IPS DF 4.7 (cell line): ENCODE data around the gene KATNAL2.

Experiments
- DNase-seq: peaks from one replicate; pipeline ENCODE4 v3.0.0-alpha.2; 2013; ENCODE audit warnings: low spot score; ENCODE audit errors: extremely low read depth

Gene KATNAL2, protein sequence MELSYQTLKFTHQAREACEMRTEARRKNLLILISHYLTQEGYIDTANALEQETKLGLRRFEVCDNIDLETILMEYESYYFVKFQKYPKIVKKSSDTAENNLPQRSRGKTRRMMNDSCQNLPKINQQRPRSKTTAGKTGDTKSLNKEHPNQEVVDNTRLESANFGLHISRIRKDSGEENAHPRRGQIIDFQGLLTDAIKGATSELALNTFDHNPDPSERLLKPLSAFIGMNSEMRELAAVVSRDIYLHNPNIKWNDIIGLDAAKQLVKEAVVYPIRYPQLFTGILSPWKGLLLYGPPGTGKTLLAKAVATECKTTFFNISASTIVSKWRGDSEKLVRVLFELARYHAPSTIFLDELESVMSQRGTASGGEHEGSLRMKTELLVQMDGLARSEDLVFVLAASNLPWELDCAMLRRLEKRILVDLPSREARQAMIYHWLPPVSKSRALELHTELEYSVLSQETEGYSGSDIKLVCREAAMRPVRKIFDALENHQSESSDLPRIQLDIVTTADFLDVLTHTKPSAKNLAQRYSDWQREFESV

DNA sequence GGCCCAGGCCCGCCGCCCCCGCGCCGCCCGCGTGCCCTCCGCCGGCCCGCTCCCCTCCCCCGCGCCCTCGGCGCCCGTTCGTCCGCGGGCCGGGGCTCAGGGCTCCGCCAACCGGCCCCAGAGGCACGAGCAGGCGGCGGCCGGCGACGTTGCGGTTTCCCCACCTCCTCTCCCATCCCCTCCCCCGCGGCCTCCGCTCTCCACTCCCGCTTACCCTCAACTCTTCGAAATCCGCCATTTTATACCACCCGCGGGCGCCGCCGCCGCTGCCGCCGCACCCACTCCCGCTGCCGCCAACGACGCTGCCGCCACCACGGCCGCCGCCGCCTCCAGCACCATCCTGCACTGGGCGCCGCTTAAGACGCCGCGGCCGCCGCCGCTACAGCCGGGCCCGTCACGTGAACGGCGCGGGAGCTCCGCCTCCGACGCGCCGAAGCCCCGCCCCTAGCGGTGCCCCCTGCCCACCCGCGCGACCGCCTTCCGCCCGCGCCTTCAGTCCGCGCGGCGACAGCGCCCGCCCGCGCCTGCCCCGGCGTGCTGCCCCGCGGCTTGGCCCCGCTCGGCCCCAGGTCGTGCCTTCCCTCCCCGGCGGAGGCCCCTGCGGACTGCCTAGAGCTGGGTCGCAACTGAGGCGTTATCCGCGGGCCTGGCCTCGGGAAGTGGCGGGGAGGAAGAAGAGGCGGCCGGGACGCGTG, at the start of gene KATNAL2, which contains the start of gene PIAS2:
TSS of gene KATNAL2 (plus strand) at position 495 of the 695 bp plus-strand sequence. CDS start 29,271 bp downstream, outside the sequence.
TSS of gene PIAS2 (minus strand) at position 400 of the 695 bp plus-strand sequence. CDS start at position 238, 162 bp downstream.
- DNase-seq = no peak

GRCh38 chr18:46868169-46868921, 49.1 kb upstream of the KATNAL2 start:
- no peak for DNase-seq

GRCh38 chr18:46877329-46877987, 39.9 kb upstream of the KATNAL2 start:
- no peak for DNase-seq

- DNase-seq = no peak
Observed at GRCh38 chr18:46883180-46883579, 34.2 kb upstream of the KATNAL2 start.

GRCh38 chr18:46886893-46887292, 30.5 kb upstream of the KATNAL2 start:
- DNase-seq = no peak

DNA sequence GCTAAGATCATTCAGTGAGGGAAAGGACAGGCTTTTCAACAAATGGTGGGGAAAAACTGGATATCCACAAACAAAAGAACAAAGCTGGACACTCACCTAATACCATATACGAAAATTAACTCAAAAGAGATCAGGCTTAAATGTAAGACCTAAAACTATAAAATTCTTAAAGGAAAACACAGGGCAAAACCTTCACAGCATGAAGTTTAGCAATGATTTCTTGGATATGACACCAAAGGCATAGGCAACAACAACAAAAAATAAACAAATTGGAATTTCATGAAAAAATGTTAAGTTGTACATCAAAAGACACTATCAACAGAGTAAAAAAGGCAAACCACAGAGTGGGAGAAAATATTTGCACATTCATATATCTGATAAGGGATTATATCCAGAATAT, 28.4 kb upstream of the KATNAL2 start:
- no peak for DNase-seq

DNA sequence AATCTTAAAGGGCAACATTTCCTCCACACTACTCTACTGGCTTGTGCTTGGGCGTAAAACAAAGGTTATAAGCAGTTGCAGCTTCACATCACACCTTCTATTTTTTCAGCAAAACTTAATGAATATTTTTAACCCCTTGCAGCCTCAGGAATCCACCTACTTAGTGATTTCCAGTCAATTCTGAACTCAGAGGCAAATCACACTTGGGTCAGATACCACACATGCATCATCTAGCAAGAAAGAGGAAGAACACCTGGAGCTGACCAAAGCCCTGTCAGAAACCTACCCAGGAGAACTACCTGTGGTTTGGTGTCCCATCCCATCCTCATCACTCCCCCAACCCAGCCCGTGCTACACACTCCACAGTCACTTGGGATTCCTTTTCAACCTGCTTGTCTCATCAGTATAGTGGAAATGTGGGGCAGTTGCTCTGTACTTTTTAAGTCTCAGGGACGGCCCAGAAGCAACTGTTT, 25.6 kb upstream of the KATNAL2 start:
- DNase-seq = no peak

DNA sequence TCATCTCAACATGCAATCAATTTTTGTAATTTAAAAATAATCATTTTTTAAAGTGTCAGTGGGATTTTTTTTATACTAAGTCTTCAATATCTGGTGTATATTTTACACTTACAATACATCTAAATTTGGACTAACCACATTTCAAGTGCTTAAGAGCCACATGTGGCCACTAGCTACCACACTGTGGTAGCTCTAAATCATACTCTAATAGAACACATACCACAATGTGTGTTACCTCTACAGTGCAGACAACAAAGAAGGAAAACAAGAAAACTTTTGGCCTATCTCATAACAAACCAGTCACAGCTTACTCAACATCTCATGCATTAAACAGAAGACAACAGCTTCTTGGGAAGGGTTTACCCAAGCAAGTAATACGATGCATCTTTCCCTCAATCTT, 24.6 kb upstream of the KATNAL2 start:
- DNase-seq = no peak

DNA sequence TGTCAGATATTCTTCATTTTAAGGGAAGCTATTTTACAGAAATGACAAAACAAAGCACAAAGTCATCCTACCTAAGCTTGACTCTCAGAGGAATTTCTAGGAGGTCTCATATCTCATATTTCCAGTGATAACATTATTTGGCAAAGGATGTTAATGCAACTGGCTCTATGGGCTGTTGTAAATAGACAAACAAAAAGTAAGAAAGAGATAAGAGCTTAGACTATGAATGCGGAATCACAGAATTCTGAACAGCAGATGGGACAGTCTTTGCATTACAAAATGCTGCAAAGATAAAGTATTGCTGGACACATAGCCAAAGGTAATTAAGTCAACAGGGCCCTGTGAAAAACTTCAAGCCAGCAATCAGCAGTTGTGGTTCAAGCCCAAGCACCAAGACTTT, 24.0 kb upstream of the KATNAL2 start:
- DNase-seq = no peak

DNA sequence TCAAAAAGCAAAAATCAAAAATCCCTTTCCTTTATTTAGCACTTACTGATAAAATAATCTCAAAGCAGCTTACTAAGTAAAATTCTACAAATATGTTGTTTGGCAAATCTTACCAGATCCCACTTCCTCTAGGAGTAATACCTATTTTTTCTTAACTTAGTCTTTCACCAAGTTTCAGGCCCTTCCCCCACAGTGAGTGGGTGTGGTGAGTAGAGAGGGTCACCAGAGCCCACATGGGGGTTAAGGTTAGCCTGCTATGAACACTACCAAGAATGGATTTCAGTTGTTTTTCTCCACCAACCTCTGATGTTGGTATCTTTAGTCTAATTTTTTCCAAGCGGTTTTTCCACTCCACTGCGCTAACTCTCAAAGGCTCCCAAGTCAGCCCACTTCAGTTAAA, 23.3 kb upstream of the KATNAL2 start:
- DNase-seq = no peak

- DNase-seq = peak; percentile 79
Observed at GRCh38 chr18:46899274-46899948, 18.0 kb upstream of the KATNAL2 start.

DNA sequence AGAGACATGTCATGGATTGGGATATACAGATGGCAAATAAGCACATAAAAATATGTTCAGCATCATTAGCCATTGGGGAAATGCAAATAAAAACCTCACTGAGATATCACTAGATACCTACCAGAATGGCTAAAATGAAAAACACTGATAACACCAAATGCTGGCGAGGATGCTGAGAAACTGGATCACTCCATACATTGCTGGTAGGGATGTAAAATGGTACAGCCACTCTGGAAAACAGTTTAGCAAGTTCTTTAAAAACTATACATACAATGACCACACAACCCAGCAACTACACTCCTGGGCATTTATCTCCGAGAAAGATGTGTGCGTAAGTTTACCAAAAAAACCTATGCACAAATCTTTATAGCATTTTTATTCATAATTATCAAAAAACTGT, 14.0 kb upstream of the KATNAL2 start:
- no peak for DNase-seq

DNA sequence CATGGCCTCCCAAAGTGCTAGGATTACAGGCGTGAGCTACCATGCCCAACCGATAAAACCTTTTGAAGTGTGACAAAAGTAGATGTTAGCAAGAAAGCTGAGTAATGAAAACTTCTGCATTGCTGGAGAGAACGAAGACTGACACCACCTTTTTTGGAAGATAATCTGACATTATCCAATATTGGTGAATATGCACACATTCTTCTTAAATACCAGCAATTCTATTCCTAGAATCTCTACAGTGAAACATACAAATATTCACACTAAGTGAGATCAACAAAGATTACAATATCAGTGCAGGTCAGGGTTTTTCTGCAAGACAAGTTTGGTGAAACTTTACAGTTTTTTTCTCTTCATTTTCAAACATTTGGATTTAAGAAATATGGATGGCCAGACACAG, 7.9 kb upstream of the KATNAL2 start:
- no peak for DNase-seq

- no peak for DNase-seq
Observed at GRCh38 chr18:46910856-46911255, 6.5 kb upstream of the KATNAL2 start.

GRCh38 chr18:46915800-46916550, 1.4 kb upstream of the KATNAL2 start:
- no peak for DNase-seq

- no peak for DNase-seq
Observed at GRCh38 chr18:46916551-46917107, 773 bp upstream of the KATNAL2 start.

DNA sequence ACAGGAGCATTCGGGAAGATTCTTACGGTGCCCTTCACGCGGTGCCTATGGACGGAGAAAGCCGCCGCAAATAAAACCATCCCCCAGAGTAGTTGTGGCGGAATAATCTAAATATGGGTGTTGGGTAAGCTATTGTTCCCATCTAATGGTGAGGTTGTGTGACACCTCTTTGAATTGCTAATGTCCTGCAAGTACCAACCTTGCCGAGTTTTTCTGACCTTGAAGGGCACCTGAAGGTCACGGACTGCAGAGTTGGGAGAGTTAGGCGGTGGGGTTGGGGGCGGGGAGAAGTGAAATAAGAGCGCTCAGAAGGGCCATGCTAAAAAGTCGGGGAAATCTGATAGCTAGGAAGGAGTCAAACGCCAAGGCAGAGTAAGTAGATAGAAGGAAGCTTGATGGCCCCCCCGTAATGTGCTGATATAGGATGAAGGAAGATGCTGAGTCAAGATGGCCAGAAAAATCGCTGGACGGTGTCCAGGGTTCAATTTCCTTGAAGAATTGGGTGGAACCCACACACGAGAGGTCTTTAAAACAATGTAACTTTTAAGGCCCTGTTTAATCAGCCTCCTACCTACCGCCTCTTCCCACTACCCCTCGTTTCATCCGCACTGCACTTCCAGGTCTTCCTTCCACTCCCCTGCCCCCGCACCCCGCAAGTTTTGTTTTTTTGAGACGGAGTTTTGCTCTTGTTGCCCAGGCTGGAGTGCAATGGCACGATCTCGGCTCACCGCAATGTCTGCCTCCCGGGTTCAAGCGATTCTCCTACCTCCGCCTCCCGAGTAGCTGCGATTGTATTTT, 600 bp downstream of the KATNAL2 start:
- DNase-seq = peak; percentile 82

DNA sequence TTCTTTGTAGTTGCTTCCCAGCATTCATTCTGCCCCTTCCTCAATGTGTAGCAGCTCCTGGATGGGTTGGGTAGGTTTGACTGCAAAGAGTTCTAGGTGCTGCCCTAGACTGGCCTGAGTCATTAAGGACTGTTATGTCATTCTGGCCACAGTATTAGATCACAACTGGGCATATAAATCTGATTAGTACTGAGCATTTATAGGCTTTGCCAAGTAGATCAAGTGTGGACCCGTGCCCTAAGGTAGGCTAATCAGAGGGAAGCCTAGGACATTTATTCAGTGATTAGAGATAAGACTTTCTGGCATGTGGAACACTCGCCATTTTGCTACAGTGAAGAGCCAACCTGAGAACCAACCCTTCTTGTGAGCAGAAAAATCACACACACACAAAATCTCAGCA, 2.7 kb downstream of the KATNAL2 start:
- no peak for DNase-seq

- DNase-seq = no peak
Observed at GRCh38 chr18:46920653-46921052, 3.3 kb downstream of the KATNAL2 start.
